PFSK-1 (cell line): ENCODE results near the gene CRIP1.

ENCODE experiments used
- FOXP2 ChIP-seq: optimal IDR thresholded peaks from 2 replicates; pipeline ENCODE3; 2011; ENCODE audit warnings: borderline replicate concordance, control low read depth, inconsistent platforms; ENCODE audit not compliant: insufficient read depth; ENCODE audit errors: extremely low read length, extremely low read depth
- POLR2AphosphoS5 ChIP-seq: IDR thresholded peaks from 2 replicates; pipeline ENCODE4 v1.6.1; 2012; ENCODE audit warnings: low read depth, mild to moderate bottlenecking, control low read depth, low read length, moderate library complexity
- SIN3A ChIP-seq: IDR thresholded peaks from 2 replicates; pipeline ENCODE4 v1.6.1; 2012; ENCODE audit warnings: mild to moderate bottlenecking, low read length, moderate library complexity, borderline replicate concordance; ENCODE audit not compliant: insufficient read depth
- TAF1 ChIP-seq: IDR thresholded peaks from 2 replicates; pipeline ENCODE4 v1.6.1; 2012; ENCODE audit warnings: low read length, control low read depth, borderline replicate concordance; ENCODE audit not compliant: insufficient read depth
- TF ChIP-seq, protein P1 (sequence below), 2 experiments: IDR thresholded peaks; 2 replicates each; pipeline versions ENCODE4 v1.6.1 to v1.8.0; 2011 to 2012; ENCODE audit warnings: low read depth in 2 of 2, low read length in 2 of 2, control low read depth in 1 of 2, inconsistent platforms in 1 of 2, mild to moderate bottlenecking in 1 of 2, moderate library complexity in 1 of 2; ENCODE audit not compliant: insufficient read depth in 1 of 2

The CRIP1 gene

DNA sequence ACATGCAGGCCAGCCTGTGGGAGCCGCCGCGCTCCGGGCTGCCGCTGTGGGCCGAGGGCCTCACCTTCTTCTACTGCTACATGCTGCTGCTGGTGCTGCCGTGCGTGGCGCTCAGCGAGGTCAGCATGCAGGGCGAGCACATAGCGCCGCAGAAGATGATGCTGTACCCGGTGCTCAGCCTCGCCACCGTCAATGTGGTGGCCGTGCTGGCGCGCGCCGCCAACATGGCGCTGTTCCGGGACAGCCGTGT lies 42.6 kb downstream of the CRIP1 start:
- TF ChIP-seq, protein P1, sequence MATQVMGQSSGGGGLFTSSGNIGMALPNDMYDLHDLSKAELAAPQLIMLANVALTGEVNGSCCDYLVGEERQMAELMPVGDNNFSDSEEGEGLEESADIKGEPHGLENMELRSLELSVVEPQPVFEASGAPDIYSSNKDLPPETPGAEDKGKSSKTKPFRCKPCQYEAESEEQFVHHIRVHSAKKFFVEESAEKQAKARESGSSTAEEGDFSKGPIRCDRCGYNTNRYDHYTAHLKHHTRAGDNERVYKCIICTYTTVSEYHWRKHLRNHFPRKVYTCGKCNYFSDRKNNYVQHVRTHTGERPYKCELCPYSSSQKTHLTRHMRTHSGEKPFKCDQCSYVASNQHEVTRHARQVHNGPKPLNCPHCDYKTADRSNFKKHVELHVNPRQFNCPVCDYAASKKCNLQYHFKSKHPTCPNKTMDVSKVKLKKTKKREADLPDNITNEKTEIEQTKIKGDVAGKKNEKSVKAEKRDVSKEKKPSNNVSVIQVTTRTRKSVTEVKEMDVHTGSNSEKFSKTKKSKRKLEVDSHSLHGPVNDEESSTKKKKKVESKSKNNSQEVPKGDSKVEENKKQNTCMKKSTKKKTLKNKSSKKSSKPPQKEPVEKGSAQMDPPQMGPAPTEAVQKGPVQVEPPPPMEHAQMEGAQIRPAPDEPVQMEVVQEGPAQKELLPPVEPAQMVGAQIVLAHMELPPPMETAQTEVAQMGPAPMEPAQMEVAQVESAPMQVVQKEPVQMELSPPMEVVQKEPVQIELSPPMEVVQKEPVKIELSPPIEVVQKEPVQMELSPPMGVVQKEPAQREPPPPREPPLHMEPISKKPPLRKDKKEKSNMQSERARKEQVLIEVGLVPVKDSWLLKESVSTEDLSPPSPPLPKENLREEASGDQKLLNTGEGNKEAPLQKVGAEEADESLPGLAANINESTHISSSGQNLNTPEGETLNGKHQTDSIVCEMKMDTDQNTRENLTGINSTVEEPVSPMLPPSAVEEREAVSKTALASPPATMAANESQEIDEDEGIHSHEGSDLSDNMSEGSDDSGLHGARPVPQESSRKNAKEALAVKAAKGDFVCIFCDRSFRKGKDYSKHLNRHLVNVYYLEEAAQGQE (IDR thresholded peaks at IDR 0.05; ENCODE audit: insufficient read depth in 1 of 2, low read depth in 2 of 2, low read length in 2 of 2) = no peak
- TF ChIP-seq FOXP2 = no peak
- TF ChIP-seq TAF1 = no peak

DNA sequence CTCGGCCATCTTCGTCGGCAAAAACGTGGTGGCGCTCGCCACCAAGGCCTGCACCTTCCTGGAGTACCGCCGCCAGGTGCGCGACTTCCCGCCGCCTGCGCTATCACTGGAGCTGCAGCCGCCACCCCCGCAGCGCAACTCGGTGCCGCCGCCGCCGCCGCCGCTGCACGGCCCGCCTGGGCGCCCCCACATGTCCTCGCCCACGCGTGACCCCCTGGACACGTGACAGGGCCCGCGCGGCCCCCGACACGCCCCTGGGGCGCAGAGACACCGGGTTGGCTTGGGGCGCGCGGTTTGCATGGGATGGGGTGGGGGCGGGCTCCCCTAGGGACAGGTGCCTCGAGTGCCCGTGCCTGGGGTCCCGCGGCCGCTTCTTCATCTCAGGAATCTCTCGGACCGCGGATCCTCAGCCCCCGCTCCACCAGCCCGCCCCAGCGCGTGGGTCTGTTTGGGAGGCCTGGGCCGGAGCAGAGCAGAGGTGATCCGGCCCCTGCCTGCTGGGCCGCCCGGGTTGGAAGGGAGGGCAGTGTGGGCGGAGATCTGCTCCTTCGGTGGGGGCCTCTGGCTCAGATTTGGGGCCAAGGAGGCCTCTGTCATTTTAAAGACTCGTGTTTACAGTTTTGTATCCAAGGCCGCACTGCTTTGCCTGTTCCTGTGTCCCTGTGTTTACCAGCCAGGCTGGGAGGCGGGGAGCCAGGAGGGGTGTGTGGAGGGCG lies 43.0 kb downstream of the CRIP1 start:
- no peak for TF ChIP-seq SIN3A
- TF ChIP-seq, protein P1 (IDR thresholded peaks at IDR 0.05; ENCODE audit: insufficient read depth in 1 of 2, low read depth in 2 of 2, low read length in 2 of 2) = no peak
- TF ChIP-seq POLR2AphosphoS5 = no peak
- no peak for TF ChIP-seq FOXP2
- TF ChIP-seq TAF1 = no peak

DNA sequence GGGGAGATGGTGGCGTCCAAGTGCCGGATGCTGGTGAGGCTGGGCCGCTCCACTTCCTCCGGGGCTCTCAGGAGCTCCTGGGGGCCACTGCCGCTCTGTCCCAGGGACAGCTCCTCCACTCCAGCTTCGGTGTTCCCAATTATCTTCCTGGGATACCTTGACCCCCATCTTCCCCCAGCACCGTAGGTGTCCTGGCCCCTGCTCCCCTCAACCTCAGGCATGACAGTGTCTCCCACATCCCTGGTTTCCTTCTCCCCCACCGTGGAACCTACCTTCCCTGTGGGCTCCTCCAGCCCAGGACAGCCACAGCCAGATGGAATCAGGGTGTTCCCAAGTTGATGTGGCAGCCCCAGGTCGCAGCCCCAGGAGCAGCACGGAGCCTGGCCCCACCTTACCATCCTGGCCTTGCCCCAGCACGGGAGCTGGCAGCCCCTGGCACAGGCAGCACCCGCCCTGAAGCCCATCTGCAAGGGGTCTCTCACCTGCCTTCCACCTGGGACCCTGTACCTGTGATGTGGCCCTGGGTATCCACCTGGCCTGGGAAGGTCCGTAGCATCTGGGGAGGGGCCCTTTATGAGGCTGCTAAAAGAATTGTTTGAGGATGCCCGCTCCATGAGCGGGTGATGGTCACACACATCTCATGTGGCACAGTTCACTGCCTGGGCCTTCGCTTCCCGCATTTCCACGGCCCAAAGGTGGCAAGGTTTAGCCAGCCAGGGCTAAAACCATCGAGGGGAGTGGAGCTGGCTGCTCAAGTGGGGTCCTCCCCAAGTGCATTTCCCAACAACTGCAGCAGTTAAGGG lies 43.8 kb downstream of the CRIP1 start:
- TF ChIP-seq, protein P1 (IDR thresholded peaks at IDR 0.05; ENCODE audit: insufficient read depth in 1 of 2, low read depth in 2 of 2, low read length in 2 of 2) = no peak
- TF ChIP-seq FOXP2 = no peak
- TF ChIP-seq TAF1 = no peak
- TF ChIP-seq POLR2AphosphoS5 = no peak
- no peak for TF ChIP-seq SIN3A

DNA sequence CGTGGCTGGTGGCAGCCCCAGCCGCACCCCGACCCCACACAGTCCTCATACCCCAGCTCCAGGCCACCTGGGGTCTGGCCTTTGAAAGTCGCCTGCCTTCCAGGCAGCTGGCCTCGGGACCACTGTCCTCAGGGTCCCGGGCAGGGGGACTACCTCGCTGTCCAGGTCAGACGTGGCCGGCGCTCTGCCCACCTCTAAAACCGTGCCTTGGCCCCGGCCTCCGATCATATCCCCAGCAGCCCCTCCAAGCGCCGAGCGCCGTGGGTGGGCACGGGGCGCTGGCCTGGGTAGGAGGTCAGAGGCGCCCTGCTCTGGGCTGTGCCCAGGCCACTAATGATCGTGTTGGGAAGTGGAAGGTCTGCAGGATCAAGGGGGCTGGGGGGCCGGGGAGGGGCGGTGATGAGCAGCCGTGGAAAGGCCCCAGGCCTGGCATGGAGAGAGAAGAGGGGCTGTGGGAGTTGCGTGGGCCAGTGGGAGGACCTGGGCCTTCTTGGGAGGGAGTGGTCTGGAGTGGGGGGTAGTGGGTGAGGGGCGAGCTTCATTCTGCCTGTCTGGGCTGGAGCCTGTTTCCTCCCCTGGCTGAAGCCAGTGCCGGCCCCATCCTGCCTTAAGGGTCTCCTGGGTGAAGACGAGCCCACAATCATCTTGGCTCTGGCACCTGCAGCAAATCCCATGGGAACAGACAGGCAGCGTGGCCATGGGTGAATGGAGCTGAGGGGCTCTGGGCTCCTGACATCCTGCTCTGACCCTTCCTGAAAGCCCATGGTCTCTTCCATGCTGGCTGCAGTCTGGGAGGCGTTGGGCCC lies 44.6 kb downstream of the CRIP1 start:
- TF ChIP-seq TAF1 (no peak), POLR2AphosphoS5 (no peak), FOXP2 (no peak), SIN3A (no peak)
- TF ChIP-seq, protein P1 (IDR thresholded peaks at IDR 0.05; ENCODE audit: insufficient read depth in 1 of 2, low read depth in 2 of 2, low read length in 2 of 2) = no peak
